AG09319 (cell line): ENCODE results near the gene RUNX1.

Source experiments
- DNase-seq: peaks from one replicate; pipeline ENCODE4 v3.0.0-alpha.2; 2010; ENCODE audit warnings: low read depth; ENCODE audit errors: extremely low read depth
- CTCF ChIP-seq: IDR thresholded peaks from 2 replicates; pipeline ENCODE4 v1.5.1; 2011; ENCODE audit warnings: low read depth, mild to moderate bottlenecking, inconsistent platforms, low read length, moderate library complexity

The RUNX1 gene

GRCh38 chr21:34833465-34833864, 215.6 kb downstream of the RUNX1 start:
- no peak for TF ChIP-seq CTCF
- DNase-seq = no peak

- TF ChIP-seq CTCF = no peak
- no peak for DNase-seq
Observed at GRCh38 chr21:34830386-34831170, 218.5 kb downstream of the RUNX1 start.

- no peak for TF ChIP-seq CTCF
- no peak for DNase-seq
Observed at GRCh38 chr21:34827445-34828235, 221.5 kb downstream of the RUNX1 start.

- no peak for DNase-seq
- no peak for TF ChIP-seq CTCF
Observed at GRCh38 chr21:34826836-34827235, 222.3 kb downstream of the RUNX1 start.

- DNase-seq = no peak
- TF ChIP-seq CTCF = no peak
Observed at GRCh38 chr21:34825948-34826548, 223.1 kb downstream of the RUNX1 start.

GRCh38 chr21:34825101-34825500, 224.0 kb downstream of the RUNX1 start:
- TF ChIP-seq CTCF = no peak
- no peak for DNase-seq

- no peak for TF ChIP-seq CTCF
- DNase-seq = no peak
Observed at GRCh38 chr21:34824314-34824713, 224.8 kb downstream of the RUNX1 start.
